ENCODE data around the gene SOX13. TPM values are rescaled to one million over a fixed set of nuclear protein-coding genes. Genes with fewer than 3 reads are reported as not detected.

The SOX13 gene
- total RNA-seq, 1 donor from 2014 or later, result 8.2 TPM

DNA sequence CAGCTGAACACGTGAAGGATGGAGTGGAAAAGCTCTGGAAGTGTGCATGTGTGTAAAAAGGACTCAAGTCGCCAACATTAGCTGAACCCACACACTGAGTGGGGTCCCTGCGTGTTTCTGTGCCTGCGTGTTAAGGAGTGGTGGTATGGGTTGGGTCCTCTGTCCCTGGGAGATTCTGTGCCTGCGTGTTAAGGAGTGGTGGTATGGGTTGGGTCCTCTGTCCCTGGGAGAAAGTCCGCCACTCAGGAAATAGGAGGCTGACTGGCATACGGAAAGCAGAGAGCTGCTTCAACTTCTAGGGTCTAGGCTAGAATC, 7.0 kb upstream of the SOX13 start:
- no peak for DNase-seq (ENCODE audit: low read depth)
- TF ChIP-seq, protein P1, sequence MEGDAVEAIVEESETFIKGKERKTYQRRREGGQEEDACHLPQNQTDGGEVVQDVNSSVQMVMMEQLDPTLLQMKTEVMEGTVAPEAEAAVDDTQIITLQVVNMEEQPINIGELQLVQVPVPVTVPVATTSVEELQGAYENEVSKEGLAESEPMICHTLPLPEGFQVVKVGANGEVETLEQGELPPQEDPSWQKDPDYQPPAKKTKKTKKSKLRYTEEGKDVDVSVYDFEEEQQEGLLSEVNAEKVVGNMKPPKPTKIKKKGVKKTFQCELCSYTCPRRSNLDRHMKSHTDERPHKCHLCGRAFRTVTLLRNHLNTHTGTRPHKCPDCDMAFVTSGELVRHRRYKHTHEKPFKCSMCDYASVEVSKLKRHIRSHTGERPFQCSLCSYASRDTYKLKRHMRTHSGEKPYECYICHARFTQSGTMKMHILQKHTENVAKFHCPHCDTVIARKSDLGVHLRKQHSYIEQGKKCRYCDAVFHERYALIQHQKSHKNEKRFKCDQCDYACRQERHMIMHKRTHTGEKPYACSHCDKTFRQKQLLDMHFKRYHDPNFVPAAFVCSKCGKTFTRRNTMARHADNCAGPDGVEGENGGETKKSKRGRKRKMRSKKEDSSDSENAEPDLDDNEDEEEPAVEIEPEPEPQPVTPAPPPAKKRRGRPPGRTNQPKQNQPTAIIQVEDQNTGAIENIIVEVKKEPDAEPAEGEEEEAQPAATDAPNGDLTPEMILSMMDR (IDR thresholded peaks at IDR 0.05; ENCODE audit: insufficient read depth, low read length, poor library complexity, severe bottlenecking), result no peak
- H3K36me3 ChIP-seq (ENCODE audit: control insufficient read depth, insufficient read depth, low read length), result no peaks in the 10 kb centered on the region
- H3K27me3 ChIP-seq (ENCODE audit: control insufficient read depth, insufficient read depth, low read length), result no peaks in the 10 kb centered on the region
- no peak overlapping the region for H3K4me3 ChIP-seq (ENCODE audit: low read depth, low read length)

DNA sequence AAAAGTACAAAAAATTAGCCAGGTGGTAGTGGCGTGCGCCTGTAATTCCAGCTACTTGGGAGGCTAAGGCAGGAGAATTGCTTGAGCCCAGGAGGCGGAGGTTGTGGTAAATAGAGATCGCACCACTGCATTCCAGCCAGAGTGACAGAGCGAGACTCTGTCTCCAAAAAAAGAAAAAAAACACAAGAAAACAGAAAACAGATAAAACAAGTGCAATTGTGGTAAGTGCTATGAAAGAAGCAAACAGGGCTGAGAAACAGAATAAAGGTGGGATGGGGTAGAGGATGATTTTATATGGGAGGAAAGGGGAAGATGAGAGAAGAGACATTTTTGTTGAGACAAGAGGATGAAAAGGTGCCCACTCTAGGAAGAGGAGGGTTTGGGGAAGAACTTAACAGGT, 5.0 kb upstream of the SOX13 start:
- TF ChIP-seq, protein P1 (IDR thresholded peaks at IDR 0.05; ENCODE audit: insufficient read depth, low read length, poor library complexity, severe bottlenecking), result no peak
- no peaks in the 10 kb centered on the region for H3K27me3 ChIP-seq (ENCODE audit: control insufficient read depth, insufficient read depth, low read length)
- no peak for DNase-seq (ENCODE audit: low read depth)
- H3K4me3 ChIP-seq (ENCODE audit: low read depth, low read length), result no peak overlapping the region
- H3K36me3 ChIP-seq (ENCODE audit: control insufficient read depth, insufficient read depth, low read length), result no peaks in the 10 kb centered on the region

DNA sequence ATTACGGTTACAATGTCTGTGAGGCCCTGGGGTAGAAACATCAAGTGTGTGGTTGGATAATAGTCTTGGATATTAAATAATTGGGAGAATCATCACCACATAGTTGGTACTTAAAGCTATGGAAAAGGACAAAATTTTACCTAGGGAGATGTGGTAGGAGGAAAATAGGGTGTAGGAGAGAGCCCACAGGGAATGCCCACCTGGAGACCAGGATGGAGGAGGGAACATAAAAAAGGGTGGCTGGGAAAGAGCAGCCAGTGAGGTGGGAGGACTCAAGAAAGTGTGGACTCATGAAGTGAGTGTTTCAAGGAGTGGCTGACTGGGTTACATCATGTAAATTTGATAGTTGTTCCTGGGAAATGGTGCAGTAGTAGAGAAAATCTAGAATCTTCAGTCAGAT, 3.0 kb upstream of the SOX13 start:
- Histone ChIP-seq H3K4me3 (ENCODE audit: low read depth, low read length) (no peak overlapping the region), H3K36me3 (ENCODE audit: control insufficient read depth, insufficient read depth, low read length) (no peaks in the 10 kb centered on the region), H3K27me3 (ENCODE audit: control insufficient read depth, insufficient read depth, low read length) (peaks cover under 1% of the 10 kb centered on the region)
- TF ChIP-seq, protein P1 (IDR thresholded peaks at IDR 0.05; ENCODE audit: insufficient read depth, low read length, poor library complexity, severe bottlenecking), result no peak
- no peak for DNase-seq (ENCODE audit: low read depth)

DNA sequence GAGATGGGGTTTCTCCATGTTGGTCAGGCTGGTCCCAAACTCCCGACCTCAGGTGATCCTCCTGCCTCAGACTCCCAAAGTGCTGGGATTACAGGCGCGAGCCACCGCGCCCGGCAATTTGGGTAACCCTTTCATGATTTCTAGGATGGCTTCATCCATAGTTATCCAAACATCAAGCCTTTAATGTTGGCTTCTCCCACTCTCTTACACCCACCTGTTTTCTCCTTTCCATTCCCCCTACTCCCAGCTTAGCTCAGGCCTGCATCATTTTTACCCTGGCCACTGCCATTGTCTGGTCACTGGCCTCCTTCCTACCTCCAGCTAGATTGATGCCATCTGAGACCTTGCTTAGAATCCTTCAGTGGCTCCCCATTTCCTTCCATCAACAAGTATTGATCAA, 2.0 kb upstream of the SOX13 start:
- TF ChIP-seq, protein P1 (IDR thresholded peaks at IDR 0.05; ENCODE audit: insufficient read depth, low read length, poor library complexity, severe bottlenecking), result no peak
- DNase-seq (ENCODE audit: low read depth), result no peak
- Histone ChIP-seq H3K4me3 (ENCODE audit: low read depth, low read length) (no peak overlapping the region), H3K27me3 (ENCODE audit: control insufficient read depth, insufficient read depth, low read length) (peaks cover 2% of the 10 kb centered on the region), H3K36me3 (ENCODE audit: control insufficient read depth, insufficient read depth, low read length) (no peaks in the 10 kb centered on the region)

DNA sequence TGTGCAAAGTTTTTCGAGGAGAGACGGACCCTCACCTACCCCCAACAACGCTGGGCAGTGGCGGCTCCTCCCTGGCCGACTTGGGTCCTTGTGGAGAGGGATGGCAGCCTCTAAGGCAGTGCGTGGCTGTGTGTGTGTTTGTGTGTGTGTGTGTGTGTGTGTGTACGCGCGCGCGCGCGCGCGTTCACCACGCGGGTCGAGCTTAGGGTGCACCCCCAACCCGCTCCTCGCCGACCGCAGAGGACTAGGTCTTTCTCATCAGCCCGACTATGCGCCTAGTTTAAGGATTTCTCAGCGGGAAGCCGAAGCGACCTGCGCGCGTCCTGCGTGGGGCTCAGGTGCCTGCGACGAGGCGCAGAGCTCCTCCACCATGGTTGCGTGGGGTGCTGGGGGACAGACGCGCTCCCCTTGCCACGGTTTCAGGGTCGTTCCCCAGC, 940 bp downstream of the SOX13 start:
- Histone ChIP-seq H3K4me3 (ENCODE audit: low read depth, low read length) (peak overlapping the region; percentile 76), H3K36me3 (ENCODE audit: control insufficient read depth, insufficient read depth, low read length) (no peaks in the 10 kb centered on the region), H3K27me3 (ENCODE audit: control insufficient read depth, insufficient read depth, low read length) (peaks cover 2% of the 10 kb centered on the region)
- no peak for DNase-seq (ENCODE audit: low read depth)
- TF ChIP-seq, protein P1 (IDR thresholded peaks at IDR 0.05; ENCODE audit: insufficient read depth, low read length, poor library complexity, severe bottlenecking), result no peak

DNA sequence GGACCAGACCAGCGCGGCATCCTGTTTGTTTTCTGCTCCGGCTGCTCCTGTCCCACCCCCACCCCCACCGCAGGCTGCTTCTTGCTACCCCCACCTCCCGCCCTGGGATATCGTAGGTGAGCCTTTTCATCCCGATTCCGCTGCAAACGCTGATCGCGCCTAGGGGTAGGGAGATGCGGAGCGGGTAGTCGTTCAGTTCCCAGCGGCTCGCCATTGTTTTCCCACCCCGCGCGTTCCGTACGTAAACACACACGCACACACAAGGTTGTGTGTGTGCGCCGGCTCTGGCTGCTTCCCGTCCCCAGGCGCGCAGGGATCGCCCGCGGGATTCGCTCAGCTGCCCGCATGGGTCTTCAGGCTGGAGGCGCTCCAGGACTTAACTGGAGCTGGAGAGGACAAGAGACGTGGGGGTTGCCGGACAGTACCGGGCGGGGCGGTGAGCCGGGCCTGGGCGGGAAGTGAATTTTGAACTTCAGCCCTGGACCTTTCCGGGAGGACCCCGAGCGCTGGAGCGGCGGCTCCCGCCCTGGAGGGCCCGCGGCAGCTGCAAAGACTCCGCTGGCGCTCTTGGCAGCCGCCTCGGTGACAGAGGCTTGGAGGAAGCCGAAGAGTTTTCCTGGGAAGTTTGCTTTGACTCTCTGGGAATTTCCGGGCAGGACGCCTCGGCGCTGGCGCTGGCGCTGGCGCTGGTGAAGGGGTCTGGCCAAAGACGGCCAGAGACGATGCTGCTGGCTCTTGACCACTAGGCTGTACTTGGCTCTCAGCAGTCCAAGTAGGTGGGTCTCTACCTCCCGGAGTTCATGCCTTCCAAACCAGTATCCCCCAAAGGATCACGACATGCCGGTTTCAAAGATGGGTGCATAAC, 1.6 kb downstream of the SOX13 start:
- Histone ChIP-seq H3K36me3 (ENCODE audit: control insufficient read depth, insufficient read depth, low read length) (no peaks in the 10 kb centered on the region), H3K27me3 (ENCODE audit: control insufficient read depth, insufficient read depth, low read length) (peaks cover 2% of the 10 kb centered on the region), H3K4me3 (ENCODE audit: low read depth, low read length) (peak overlapping the region; percentile 76)
- no peak for DNase-seq (ENCODE audit: low read depth)
- TF ChIP-seq, protein P1 (IDR thresholded peaks at IDR 0.05; ENCODE audit: insufficient read depth, low read length, poor library complexity, severe bottlenecking), result peak; percentile 4

All from kidney epithelial cell (primary cell).